Measurements from ENCODE around the gene NECAB3.
A peak's percentile ranks its signal among the peaks of the same experiment; 100 is the strongest.

NECAB3 gene

DNA sequence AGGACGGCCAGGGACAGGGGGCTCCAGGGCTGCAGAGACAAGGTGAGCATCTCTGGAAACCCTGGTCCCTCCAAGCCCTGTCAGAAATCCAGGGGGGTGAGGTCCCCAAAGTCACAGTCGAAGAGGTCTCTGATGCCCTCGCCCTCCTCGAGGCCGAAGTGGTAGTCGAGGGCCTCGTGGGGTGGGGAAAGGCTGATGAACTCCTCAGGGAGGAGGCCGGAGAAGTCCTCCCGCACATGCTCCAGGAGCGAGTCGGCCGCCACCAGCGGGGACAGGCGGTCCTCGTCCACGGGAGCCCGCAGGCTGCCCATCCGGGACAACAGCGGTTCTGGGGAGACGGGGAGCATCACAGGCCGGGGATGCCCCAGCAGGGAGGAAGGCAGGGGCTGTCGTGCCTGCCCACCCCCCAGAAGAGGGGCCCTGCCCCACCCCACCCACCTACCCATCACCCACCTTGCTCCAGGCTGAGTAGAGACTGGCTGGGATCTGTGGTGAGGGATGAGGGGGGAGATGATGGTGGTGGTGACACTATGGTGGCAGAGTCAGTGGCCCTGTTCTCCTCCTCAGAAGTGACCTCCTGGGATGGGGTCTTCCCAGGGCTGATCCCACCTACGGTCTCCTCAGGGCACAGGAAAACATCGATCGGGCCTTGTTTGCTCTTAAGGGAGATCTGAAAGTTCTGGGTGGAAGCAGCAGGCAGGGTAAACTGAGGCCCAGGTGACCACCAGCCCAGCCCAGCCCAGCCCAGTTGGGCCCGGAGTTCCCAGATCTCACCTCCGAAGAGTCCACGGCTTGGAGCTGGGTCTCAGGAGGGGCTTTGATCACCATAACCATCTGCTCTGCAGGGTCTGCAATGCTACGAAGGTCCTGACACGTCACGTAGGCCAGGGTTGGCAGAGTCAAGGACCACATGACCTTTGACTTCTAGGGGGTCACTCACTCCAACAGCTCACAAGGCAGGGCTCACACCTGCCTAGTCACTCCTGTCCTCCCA, 2.7 kb upstream of the NECAB3 start:
- DNase-seq, result no peak

DNA sequence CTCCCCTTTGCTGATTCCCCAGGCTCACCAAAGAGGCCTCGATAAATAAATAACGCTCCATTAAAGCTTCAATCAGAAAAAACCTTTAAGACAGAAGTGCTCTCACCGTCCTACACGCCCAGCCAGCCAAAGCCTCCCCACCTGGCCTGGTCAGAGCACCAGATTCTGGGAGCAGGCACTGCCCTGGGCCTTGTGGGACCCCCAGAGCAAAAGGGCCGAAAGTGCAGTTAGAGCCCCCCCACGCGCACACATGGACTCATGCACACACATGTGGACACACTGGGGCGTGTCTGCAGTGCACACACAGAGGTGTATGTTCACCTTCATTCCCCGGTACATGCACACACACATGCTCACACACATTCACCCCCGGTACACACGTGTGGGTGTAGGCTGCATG, 1.9 kb upstream of the NECAB3 start:
- no peak for DNase-seq

DNA sequence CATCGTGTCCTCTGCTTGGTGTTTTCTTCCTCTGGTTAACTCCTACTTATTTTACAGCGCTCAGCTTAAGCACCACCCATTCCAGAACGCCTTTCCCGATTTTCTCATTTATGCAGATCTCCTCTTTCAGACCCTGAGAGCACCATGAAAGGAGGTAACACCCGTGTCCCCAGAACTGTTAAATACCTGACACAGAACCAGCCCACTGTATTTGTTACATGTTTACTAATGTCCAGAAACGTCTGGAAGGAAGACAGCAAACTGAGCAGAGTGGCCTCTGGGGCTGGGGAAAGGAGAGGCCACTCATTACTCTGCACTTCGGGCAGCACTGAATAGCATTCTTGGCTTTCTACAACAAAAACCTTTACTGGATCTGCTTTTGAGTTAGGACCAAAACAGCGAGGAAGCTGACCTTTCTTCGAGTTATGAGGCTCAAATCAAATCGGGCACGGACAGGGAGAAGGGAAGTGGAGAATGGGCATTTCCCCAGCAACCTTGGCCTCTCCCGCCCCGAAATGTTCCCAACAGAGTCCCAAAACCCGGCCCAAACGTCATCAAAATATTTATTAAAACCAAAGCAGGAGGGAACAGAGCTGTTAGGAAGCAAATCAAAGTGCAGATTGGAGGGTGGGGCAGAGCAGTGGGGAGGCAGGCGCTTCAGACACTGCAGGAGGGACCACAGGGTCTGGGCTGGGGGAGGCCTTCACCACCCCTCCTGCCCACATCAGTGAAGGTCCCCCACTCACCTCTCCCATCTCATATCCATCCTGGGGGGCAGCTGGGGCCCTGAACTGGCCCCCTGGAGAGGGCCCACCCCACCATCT, 1.1 kb upstream of the NECAB3 start:
- no peak for DNase-seq

- no peak for DNase-seq
These were observed 576 bp downstream of the NECAB3 start for GRCh38 chr20:33673410-33674293.

- DNase-seq, result no peak
These were observed 1.2 kb downstream of the NECAB3 start for GRCh38 chr20:33673114-33673409.

GRCh38 chr20:33672426-33673113, 1.7 kb downstream of the NECAB3 start:
- DNase-seq, result no peak

GRCh38 chr20:33671573-33672288, 2.5 kb downstream of the NECAB3 start:
- no peak for DNase-seq

- no peak for DNase-seq
These were observed 3.3 kb downstream of the NECAB3 start for GRCh38 chr20:33670715-33671499.

DNA sequence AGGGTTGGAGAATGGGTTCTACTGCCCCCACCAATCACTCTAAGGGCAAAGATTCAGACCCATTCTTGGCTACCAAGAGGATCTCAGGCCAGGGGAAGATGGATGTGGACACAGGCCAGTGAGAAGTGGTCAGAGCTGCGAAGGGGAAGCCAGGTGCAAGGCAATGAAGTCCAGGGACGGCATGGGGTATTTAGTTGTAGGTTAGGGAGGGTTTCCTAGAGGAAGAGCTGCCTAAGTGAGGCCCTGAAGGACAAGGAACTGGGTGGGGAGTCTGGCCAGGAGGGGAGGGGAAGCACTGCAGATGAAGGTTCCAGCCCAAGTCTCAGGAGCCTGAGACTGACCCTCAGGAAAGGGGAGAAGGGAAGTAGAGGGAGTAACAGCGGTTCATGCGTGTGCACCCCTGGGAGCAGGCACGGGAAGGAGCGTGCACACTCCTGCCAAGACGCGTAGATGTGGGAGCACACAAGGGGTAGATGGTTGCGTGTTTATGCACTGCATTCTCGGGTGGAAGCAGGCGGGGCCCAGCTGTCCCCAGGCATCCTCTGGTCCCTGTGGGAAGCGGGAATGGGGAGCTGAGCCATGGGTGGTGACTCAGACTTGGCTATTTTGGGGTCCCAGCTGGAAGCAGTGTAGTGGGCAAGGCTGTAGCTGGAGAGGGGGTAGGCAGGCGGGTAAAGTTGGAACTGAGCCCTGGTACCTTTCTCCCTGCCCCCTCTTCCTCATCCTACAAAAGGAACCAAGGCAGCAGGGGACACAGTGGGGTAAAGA, 4.2 kb downstream of the NECAB3 start:
- no peak for DNase-seq

GRCh38 chr20:33669224-33669623, 5.0 kb downstream of the NECAB3 start:
- no peak for DNase-seq

DNA sequence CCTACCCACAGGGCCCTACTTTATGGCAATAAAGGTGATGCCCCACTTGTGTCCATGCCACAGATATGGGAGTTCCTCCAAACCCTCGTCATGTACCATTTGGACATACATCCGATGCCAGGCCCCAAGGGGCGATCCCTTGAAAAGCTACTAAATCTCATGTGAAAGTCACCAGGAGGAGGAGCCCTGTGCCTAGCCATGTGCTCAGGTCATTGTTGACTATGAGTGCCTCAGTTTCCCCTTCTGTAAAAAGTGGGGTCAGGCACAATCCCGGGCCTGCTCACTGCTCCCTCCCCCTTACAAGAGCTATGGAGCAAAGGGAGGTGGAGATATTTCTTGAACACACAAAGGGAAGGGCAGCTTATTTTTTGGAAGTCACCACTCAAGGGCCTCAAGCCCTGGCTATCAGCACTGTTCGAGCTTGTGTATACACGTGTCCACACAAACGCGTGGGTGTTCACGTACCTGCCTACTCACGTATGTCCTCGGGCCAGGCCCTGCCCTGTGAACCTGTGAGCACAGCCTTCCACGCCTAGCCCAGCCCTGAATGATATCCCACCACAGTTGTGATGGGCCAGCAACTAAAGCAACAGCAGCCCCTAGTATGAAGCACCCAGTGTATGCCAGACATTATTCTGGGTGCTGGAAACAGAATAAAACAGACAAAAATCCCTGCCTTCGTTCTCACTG, 5.6 kb downstream of the NECAB3 start:
- no peak for DNase-seq

DNA sequence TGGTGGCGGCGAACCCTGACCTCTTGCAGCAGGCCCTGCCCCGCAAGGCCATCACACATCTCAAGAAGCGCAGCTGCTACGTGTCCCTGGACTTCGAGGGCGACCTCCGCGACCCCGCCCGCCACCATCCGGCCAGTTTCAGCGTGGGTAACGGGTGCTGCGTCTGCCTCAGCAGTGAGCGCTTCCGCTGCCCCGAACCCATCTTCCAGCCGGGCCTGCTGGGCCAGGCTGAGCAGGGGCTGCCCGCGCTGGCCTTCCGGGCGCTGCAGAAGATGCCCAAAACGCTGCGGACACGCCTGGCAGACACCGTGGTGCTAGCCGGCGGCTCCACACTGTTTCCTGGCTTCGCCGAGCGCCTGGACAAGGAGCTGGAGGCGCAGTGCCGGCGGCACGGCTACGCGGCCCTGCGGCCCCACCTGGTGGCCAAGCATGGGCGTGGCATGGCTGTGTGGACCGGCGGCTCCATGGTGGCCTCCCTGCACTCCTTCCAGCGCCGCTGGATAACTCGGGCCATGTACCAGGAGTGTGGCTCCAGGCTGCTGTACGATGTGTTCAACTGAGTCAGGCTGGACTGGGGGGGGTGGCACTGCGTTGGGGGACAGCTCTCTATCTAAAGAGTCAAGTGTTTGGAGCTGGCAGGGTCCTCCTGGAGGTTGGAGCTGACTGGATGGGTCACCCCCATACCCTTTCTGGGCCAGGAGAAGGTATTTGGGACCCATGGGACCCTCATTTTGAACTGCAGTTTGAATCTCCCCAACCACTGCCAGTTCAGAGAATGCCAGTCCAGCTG, 6.4 kb downstream of the NECAB3 start:
- peak; percentile 83 for DNase-seq

GRCh38 chr20:33667245-33667675, 7.0 kb downstream of the NECAB3 start:
- peak; percentile 52 for DNase-seq

DNA sequence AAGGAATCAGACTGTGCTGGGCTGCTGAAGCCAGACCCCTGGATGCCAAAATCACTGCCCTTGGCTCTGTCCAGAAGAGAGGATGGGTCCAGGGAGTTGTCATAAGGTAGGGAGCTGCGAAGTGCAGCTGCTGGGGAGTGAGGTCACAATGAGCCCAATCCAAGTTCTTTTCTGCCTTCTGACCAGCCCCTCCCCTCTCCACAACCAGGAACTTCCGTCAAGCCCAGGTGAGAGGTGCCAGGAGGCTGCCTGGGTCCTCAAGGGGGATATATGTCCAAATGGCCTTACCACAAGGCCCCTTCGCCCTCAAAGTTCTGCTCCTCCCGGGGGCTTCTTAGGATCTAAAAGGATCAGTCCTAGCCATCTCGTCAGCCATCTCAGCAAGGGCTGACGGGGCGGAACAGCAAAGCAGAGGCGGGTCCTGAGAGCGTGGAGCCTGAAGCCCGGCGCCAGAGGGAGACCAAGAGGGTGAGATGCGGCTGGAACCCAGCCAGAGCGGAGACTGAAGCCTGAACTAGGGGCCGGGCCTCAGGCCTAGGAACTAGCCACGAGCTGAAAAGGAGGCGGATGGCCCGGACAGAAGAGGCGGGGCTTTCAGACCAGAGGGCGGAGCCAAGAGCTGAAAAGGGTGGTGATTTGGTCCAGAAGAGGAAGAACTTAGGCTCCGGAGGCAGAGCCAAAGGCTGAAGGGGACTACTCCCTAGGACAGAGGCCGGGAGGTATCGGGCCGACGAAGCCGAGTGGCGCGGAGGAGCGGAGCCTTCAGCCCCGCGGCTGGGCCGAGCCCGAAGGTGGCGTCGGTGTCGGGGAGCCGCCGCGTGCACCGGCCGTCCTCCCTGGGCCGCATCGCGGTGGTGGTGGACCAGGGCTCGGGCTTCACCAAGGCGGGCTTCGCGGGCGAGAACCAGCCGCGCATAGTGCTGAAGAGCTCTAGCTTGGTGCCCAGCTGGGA, 7.7 kb downstream of the NECAB3 start, which contains the start of gene ACTL10:
ACTL10 (plus strand) TSS at position 651 of the 952 bp plus-strand sequence. CDS start 555 bp downstream, outside the sequence.
- peak; percentile 88 for DNase-seq

DNA sequence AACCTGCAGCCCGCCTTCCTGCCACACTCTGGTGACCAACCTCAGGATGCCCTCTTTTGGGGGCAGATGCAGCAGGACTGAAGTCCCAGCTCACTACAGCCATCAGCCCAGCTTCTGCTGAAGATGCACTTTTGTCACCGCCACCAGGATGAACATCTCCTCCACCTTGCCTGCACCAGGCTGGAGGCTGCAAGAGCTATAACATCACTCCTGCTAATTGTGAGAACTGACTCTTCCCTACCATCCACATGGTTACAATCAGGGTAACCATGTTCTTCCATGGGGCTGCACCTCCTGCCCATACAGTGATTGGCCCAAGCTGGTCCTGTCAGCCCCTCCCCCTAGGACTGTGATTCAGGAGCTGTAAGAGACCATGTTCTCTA, 9.5 kb downstream of the NECAB3 start:
- DNase-seq, result no peak

DNA sequence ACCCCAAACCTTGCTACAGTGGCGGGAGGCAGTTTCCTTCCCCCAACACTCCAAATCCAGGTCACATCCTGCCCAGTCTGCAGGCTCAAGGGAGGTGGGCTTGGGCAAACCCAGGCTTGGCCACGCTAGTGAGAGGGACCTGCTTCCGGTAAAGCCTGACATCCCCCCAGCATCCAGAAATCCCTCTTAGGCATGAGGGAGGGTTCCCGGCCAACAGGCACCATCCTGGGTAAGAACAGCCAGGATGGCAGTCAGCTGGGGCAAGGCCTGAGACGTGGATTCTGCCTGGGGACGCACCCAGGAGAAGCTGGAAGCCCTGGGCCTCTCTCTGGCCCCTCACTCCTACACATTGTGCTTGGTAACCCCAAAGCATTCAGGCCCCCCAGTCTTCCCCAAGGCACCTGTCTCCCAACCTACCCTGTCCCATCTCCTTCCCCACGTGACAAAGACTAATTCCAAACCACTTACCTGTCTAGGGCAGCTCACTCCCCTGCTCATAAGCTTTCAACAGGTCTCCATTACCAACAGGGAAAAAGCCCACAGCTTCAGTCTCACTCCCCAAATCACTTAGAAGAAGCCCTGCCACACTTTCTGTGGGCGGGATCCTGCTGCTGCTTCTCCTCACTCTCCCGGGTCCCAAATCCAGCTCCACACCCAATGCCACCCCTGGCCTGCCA, 10.0 kb downstream of the NECAB3 start:
- DNase-seq, result no peak

Data from CD4-positive, alpha-beta T cell treated with Interleukin-6 for 4 hours (primary cell).